ENCODE data around the gene VSIG10.
A peak's percentile ranks its signal among the peaks of the same experiment; 100 is the strongest.
"Not testable (repeated sequence)": the region's sequence is repeated elsewhere in the genome, so short reads cannot be mapped to it uniquely, and the experiment has no call there.

The VSIG10 gene

GRCh38 chr12:118032188-118032587, 71.6 kb downstream of the VSIG10 start:
- DNase-seq: no peak

- DNase-seq: no peak
These were observed 74.6 kb downstream of the VSIG10 start for GRCh38 chr12:118029166-118029565.

- no peak for DNase-seq
These were observed 78.6 kb downstream of the VSIG10 start for GRCh38 chr12:118025168-118025567.

DNA sequence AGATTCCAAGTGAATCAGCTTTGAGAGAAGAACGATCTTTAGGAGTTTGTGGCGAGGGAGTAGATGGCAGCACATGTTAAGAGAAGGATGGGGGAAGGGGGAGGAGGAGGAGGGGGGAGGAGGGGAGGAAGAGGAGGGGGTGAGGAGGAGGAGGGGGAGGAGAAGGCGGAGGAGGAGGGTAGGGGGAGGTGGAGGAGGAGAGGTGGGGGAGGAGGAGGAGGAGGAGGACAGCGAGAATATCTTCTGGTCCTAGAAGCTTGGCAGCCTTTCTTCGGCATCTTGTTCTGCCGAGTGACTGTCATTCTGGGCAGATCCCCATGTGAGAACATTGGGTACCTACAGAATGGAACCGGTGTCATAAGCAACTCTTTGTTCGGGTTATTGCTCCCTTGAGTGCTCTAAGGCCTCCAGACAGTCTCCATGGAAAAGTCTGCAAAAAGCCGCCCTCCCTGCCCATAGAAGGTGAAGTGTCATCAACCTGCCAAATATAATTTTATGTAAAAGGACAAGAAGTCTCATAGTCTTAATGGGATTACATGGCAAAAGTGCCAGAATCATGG, 80.4 kb downstream of the VSIG10 start:
- DNase-seq: no peak

GRCh38 chr12:118022728-118023109, 81.1 kb downstream of the VSIG10 start:
- DNase-seq: no peak

DNA sequence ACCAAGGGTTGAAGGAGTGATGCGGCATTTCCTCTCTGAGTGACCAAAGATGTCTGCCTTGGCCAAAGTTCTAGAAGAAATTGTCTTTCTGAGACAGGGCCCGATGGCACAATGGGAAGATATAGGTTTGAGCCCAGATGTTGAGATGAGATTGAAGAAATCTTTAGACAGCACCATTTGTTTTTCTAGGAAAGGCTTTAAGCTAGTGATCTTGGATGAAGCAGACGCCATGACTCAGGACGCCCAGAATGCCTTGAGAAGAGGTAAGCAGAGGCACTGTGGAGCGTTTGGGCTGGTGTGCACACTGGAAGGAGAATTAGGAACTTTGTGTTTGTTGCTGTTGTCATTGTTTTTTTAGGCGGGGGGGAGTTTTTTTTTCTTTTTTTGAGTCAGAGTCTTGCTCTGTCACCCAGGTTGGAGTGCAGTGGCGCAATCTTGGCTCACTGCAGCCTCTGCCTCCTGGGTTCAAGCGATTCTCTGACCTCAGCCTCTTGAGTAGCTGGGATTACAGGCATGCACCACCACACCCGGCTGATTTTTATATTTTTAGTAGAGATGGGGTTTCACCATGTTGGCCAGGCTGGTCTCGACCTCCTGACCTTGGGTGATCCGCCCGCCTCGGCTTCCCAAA, 81.6 kb downstream of the VSIG10 start:
- DNase-seq: not testable (repeated sequence)

DNA sequence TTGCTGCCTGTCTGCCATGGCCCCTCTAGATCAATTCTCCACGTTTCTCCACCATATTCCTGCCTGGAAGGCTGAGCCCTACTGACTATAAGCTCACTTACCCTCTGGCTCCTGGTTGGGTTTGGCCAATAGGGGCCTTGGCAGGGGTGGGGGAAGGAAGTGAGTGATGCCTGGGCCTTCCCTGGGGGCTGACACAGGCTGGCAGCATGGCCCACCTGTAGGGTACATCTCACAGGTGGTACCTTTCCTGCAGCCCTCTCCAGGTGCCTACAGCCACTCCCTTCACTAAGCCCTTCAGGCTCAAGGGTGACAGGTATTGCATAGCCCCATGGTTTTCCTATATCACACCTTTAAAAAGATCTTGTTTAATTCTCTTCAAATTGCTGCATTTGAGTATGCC, 83.8 kb downstream of the VSIG10 start:
- no peak for DNase-seq

DNA sequence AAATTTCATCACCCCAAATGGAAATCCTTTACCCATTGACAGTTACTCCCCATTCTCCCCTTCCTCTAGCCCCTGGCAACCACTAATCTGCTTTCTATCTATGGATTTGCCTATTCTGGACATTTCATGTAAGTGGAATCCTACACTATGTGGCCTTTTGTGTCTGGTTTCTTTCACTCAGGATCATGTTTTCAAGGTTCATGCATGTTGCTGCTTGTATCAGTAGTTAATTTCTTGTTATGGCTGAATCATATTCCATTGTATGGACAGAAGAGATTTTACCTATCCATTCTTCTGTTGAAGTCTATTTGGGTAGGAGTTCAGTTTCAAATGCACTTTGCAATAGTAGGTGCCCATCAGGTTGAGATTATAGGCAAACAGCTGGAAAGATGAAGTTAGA, 85.9 kb downstream of the VSIG10 start:
- no peak for DNase-seq

- DNase-seq: peak; percentile 95
These were observed 87.2 kb downstream of the VSIG10 start, which contains the start of gene RFC5 for GRCh38 chr12:118016424-118017264. RFC5 (plus strand) TSS chr12:118016703; CDS start chr12:118016828, 125 bp downstream.

GRCh38 chr12:118015944-118016343, 87.9 kb downstream of the VSIG10 start:
- no peak for DNase-seq

GRCh38 chr12:118015306-118015705, 88.5 kb downstream of the VSIG10 start:
- no peak for DNase-seq
